GM23338 (cell line): Measurements from ENCODE around the gene ENTPD6. TPM values are rescaled to one million over a fixed set of nuclear protein-coding genes. Genes with fewer than 3 reads are reported as not detected.

Experiments used
- ATAC-seq: fragments of 200-7000 bp; cut with Tn5 transposase; 3 replicates; pipeline ENCODE4 v1.9.1; 2020
- DNase-seq: peaks from one replicate; pipeline ENCODE4 v3.0.0-alpha.2; 2015; ENCODE audit warnings: low spot score
- H2AFZ ChIP-seq: fragments of 200-600 bp; sonication (generic); 2 replicates; pipeline ENCODE4 v1.8.0; 2016; ENCODE audit warnings: antibody characterized with exemption, mild to moderate bottlenecking, moderate library complexity
- H3F3A ChIP-seq: fragments of 200-600 bp; sonication (generic); replicated peaks from 2 replicates; pipeline ENCODE4 v1.8.0; 2017; ENCODE audit warnings: antibody characterized with exemption, mixed run types, low read depth
- H3K27ac ChIP-seq: fragments of 200-600 bp; sonication (generic); 2 replicates; pipeline ENCODE4 v1.6.1; 2016; ENCODE audit warnings: low read depth
- H3K27me3 ChIP-seq: fragments of 200-600 bp; sonication (generic); 2 replicates; pipeline ENCODE4 v1.8.0; 2016; ENCODE audit warnings: mild to moderate bottlenecking, mixed run types, moderate library complexity; ENCODE audit not compliant: insufficient read depth
- H3K36me3 ChIP-seq: fragments of 200-600 bp; sonication (generic); 2 replicates; pipeline ENCODE4 v1.8.0; 2016; ENCODE audit warnings: mild to moderate bottlenecking; ENCODE audit not compliant: insufficient read depth
- H3K4me1 ChIP-seq: fragments of 200-600 bp; sonication (generic); 2 replicates; pipeline ENCODE4 v1.8.0; 2016; ENCODE audit warnings: mild to moderate bottlenecking, moderate library complexity; ENCODE audit not compliant: insufficient read depth
- H3K4me2 ChIP-seq: fragments of 200-600 bp; sonication (generic); 2 replicates; pipeline ENCODE4 v1.7.1; 2017; ENCODE audit warnings: mixed run types
- H3K4me3 ChIP-seq: fragments of 200-600 bp; sonication (generic); 2 replicates; pipeline ENCODE4 v1.6.1; 2016; ENCODE audit warnings: mixed run types
- H3K79me2 ChIP-seq: fragments of 200-600 bp; sonication (generic); replicated peaks from 2 replicates; pipeline ENCODE4 v1.8.0; 2017; ENCODE audit warnings: mild to moderate bottlenecking; ENCODE audit not compliant: insufficient read depth
- H3K9me2 ChIP-seq: fragments of 200-600 bp; sonication (generic); 2 replicates; pipeline ENCODE4 v1.8.0; 2017; ENCODE audit not compliant: insufficient read depth
- H4K20me1 ChIP-seq: fragments of 200-600 bp; sonication (generic); replicated peaks from 2 replicates; pipeline ENCODE4 v1.8.0; 2017; ENCODE audit warnings: mild to moderate bottlenecking; ENCODE audit not compliant: insufficient read depth
- H3K27ac Mint-ChIP-seq: 2 replicates; pipeline ENCODE4 v1.8.0; 2020; ENCODE audit warnings: inconsistent platforms, mild to moderate bottlenecking, moderate library complexity, mixed read lengths
- H3K27me3 Mint-ChIP-seq: 3 replicates; pipeline ENCODE4 v1.8.0; 2022; ENCODE audit warnings: low read depth, mild to moderate bottlenecking, moderate library complexity, mixed read lengths, inconsistent platforms; ENCODE audit not compliant: insufficient read depth, poor library complexity
- H3K36me3 Mint-ChIP-seq: 3 replicates; pipeline ENCODE4 v1.8.0; 2021; ENCODE audit warnings: low read depth, mild to moderate bottlenecking, inconsistent platforms, moderate library complexity, mixed read lengths
- H3K4me1 Mint-ChIP-seq: 3 replicates; pipeline ENCODE4 v1.8.0; 2020; ENCODE audit warnings: mild to moderate bottlenecking, inconsistent platforms, mixed read lengths
- H3K4me3 Mint-ChIP-seq: 3 replicates; pipeline ENCODE4 v1.8.0; 2021; ENCODE audit warnings: moderate library complexity, mild to moderate bottlenecking, inconsistent platforms, mixed read lengths
- H3K9me3 Mint-ChIP-seq: 3 replicates; pipeline ENCODE4 v1.8.0; 2020; ENCODE audit warnings: moderate library complexity, mild to moderate bottlenecking, inconsistent platforms, mixed read lengths
- EZH2 ChIP-seq: fragments of 200-600 bp; sonication (generic); IDR thresholded peaks from one replicate; pipeline ENCODE4 v1.8.0; 2017; ENCODE audit warnings: antibody characterized with exemption, mild to moderate bottlenecking, low read depth; ENCODE audit not compliant: unreplicated experiment
- NANOG ChIP-seq: IDR thresholded peaks from 2 replicates; pipeline ENCODE4 v1.6.1; 2016; ENCODE audit warnings: antibody characterized with exemption, borderline replicate concordance
- STAT1 ChIP-seq: IDR thresholded peaks from one replicate; pipeline ENCODE4 v1.6.1; 2016; ENCODE audit warnings: antibody characterized with exemption; ENCODE audit not compliant: unreplicated experiment
- ZNF114 ChIP-seq: fragments of 250-450 bp; sonication (Bioruptor Pico); IDR thresholded peaks from 2 replicates; pipeline ENCODE4 v1.5.0; 2020; ENCODE audit warnings: mild to moderate bottlenecking, moderate library complexity
- ZNF331 ChIP-seq: fragments of 250-450 bp; sonication (Bioruptor Pico); IDR thresholded peaks from 2 replicates; pipeline ENCODE4 v1.5.0; 2020; ENCODE audit warnings: low read depth, mild to moderate bottlenecking, moderate library complexity
- polyA plus RNA-seq: library from polyadenylated mRNA; unstranded; fragments of >200 nt; fragmentation: Nextera tagmentation; extraction: Ambion mirVana; gene quantifications from 2 replicates; pipeline ENCODE4 v1.2.1, GENCODE V29; 2016
- total RNA-seq: library from RNA; depleted of rRNA; stranded (reverse); fragments of >200 nt; shearing (Covaris generic); gene quantifications from 2 replicates; pipeline ENCODE4 v1.2.3, GENCODE V29; 2014
- TF ChIP-seq, protein P1 (sequence below): IDR thresholded peaks from one replicate; pipeline ENCODE4 v1.6.1; 2018; ENCODE audit warnings: antibody characterized with exemption; ENCODE audit not compliant: unreplicated experiment
- TF ChIP-seq, protein P2 (sequence below): fragments of 250-450 bp; sonication (Bioruptor Pico); IDR thresholded peaks from 2 replicates; pipeline ENCODE4 v1.5.0; 2020; ENCODE audit warnings: mild to moderate bottlenecking, moderate library complexity
- TF ChIP-seq, protein P3 (sequence below): IDR thresholded peaks from 2 replicates; pipeline ENCODE4 v1.6.1; 2016; ENCODE audit warnings: antibody characterized with exemption
- TF ChIP-seq, protein P4 (sequence below), 2 experiments: fragments of 200-600 bp in 1 of 2; sonication (generic) in 1 of 2; conservative IDR thresholded peaks; 2 replicates each; pipeline versions ENCODE4 v1.5.1 to v1.6.1; 2016 to 2017; ENCODE audit warnings: antibody characterized with exemption in 2 of 2, low read depth in 2 of 2, mild to moderate bottlenecking in 2 of 2, moderate library complexity in 1 of 2

The ENTPD6 gene
- total and polyA plus RNA-seq, 2 experiments from 2014 or later, result 19.3 to 45.9 TPM

DNA sequence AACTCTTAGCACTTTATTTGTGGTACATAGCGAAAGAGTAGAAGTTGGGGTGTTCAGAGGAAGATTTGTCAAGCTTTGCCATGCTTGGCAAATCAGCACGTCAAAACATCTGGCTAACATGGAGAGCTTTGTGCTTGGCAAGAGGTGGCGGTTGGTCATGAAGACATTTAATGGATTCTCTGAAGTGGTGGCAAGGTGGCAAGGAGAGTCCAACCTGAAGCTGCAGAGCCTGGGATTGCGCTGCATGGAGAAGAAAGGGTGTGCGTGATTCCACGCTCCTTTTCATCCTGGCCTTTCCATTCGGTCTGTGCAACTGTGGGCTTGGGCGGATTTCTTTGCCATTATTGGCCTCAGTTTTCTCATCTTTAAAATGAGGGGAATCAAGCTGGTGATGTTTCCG, 55.5 kb downstream of the ENTPD6 start:
- H3K36me3 Mint-ChIP-seq, result peaks cover 3% of the 10 kb centered on the region; the same call in 2 of the 3 replicates
- Histone ChIP-seq H3K9me2 (no peaks in the 10 kb centered on the region), H3K4me2 (no peak overlapping the region), H3K4me3 (no peak overlapping the region), H4K20me1 (peaks cover 35% of the 10 kb centered on the region), H3K27ac (no peak overlapping the region), H2AFZ (no peak overlapping the region), H3K79me2 (peaks cover 62% of the 10 kb centered on the region), H3K4me1 (peaks cover 16% of the 10 kb centered on the region), H3K27me3 (peaks cover 10% of the 10 kb centered on the region; the same call in 1 of the 2 replicates), H3K36me3 (no peaks in the 10 kb centered on the region), H3F3A (0 out of 2 replicates have a peak, but pooled peaks cover 7% of the 10 kb centered on the region)
- no peak overlapping the region for H3K27ac Mint-ChIP-seq
- H3K4me3 Mint-ChIP-seq, result no peak overlapping the region
- no peak for DNase-seq
- no peaks in the 10 kb centered on the region; the same call in 2 of the 3 replicates for H3K9me3 Mint-ChIP-seq
- H3K27me3 Mint-ChIP-seq, result peaks cover 12% of the 10 kb centered on the region
- TF ChIP-seq, protein P1, sequence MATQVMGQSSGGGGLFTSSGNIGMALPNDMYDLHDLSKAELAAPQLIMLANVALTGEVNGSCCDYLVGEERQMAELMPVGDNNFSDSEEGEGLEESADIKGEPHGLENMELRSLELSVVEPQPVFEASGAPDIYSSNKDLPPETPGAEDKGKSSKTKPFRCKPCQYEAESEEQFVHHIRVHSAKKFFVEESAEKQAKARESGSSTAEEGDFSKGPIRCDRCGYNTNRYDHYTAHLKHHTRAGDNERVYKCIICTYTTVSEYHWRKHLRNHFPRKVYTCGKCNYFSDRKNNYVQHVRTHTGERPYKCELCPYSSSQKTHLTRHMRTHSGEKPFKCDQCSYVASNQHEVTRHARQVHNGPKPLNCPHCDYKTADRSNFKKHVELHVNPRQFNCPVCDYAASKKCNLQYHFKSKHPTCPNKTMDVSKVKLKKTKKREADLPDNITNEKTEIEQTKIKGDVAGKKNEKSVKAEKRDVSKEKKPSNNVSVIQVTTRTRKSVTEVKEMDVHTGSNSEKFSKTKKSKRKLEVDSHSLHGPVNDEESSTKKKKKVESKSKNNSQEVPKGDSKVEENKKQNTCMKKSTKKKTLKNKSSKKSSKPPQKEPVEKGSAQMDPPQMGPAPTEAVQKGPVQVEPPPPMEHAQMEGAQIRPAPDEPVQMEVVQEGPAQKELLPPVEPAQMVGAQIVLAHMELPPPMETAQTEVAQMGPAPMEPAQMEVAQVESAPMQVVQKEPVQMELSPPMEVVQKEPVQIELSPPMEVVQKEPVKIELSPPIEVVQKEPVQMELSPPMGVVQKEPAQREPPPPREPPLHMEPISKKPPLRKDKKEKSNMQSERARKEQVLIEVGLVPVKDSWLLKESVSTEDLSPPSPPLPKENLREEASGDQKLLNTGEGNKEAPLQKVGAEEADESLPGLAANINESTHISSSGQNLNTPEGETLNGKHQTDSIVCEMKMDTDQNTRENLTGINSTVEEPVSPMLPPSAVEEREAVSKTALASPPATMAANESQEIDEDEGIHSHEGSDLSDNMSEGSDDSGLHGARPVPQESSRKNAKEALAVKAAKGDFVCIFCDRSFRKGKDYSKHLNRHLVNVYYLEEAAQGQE, result no peak
- TF ChIP-seq ZNF114 (CRISPR knock-in tag) (no peak), ZNF331 (CRISPR knock-in tag) (no peak), EZH2 (no peak), STAT1 (no peak), NANOG (no peak)
- TF ChIP-seq, protein P2, sequence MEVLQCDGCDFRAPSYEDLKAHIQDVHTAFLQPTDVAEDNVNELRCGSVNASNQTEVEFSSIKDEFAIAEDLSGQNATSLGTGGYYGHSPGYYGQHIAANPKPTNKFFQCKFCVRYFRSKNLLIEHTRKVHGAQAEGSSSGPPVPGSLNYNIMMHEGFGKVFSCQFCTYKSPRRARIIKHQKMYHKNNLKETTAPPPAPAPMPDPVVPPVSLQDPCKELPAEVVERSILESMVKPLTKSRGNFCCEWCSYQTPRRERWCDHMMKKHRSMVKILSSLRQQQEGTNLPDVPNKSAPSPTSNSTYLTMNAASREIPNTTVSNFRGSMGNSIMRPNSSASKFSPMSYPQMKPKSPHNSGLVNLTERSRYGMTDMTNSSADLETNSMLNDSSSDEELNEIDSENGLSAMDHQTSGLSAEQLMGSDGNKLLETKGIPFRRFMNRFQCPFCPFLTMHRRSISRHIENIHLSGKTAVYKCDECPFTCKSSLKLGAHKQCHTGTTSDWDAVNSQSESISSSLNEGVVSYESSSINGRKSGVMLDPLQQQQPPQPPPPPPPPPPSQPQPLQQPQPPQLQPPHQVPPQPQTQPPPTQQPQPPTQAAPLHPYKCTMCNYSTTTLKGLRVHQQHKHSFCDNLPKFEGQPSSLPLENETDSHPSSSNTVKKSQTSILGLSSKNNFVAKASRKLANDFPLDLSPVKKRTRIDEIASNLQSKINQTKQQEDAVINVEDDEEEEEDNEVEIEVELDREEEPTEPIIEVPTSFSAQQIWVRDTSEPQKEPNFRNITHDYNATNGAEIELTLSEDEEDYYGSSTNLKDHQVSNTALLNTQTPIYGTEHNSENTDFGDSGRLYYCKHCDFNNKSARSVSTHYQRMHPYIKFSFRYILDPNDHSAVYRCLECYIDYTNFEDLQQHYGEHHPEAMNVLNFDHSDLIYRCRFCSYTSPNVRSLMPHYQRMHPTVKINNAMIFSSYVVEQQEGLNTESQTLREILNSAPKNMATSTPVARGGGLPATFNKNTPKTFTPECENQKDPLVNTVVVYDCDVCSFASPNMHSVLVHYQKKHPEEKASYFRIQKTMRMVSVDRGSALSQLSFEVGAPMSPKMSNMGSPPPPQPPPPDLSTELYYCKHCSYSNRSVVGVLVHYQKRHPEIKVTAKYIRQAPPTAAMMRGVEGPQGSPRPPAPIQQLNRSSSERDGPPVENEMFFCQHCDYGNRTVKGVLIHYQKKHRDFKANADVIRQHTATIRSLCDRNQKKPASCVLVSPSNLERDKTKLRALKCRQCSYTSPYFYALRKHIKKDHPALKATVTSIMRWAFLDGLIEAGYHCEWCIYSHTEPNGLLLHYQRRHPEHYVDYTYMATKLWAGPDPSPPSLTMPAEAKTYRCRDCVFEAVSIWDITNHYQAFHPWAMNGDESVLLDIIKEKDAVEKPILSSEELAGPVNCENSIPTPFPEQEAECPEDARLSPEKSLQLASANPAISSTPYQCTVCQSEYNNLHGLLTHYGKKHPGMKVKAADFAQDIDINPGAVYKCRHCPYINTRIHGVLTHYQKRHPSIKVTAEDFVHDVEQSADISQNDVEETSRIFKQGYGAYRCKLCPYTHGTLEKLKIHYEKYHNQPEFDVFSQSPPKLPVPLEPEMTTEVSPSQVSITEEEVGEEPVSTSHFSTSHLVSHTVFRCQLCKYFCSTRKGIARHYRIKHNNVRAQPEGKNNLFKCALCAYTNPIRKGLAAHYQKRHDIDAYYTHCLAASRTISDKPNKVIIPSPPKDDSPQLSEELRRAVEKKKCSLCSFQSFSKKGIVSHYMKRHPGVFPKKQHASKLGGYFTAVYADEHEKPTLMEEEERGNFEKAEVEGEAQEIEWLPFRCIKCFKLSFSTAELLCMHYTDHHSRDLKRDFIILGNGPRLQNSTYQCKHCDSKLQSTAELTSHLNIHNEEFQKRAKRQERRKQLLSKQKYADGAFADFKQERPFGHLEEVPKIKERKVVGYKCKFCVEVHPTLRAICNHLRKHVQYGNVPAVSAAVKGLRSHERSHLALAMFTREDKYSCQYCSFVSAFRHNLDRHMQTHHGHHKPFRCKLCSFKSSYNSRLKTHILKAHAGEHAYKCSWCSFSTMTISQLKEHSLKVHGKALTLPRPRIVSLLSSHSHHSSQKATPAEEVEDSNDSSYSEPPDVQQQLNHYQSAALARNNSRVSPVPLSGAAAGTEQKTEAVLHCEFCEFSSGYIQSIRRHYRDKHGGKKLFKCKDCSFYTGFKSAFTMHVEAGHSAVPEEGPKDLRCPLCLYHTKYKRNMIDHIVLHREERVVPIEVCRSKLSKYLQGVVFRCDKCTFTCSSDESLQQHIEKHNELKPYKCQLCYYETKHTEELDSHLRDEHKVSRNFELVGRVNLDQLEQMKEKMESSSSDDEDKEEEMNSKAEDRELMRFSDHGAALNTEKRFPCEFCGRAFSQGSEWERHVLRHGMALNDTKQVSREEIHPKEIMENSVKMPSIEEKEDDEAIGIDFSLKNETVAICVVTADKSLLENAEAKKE (CRISPR knock-in tag), result no peak
- TF ChIP-seq, protein P3, sequence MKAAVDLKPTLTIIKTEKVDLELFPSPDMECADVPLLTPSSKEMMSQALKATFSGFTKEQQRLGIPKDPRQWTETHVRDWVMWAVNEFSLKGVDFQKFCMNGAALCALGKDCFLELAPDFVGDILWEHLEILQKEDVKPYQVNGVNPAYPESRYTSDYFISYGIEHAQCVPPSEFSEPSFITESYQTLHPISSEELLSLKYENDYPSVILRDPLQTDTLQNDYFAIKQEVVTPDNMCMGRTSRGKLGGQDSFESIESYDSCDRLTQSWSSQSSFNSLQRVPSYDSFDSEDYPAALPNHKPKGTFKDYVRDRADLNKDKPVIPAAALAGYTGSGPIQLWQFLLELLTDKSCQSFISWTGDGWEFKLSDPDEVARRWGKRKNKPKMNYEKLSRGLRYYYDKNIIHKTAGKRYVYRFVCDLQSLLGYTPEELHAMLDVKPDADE, result no peak
- TF ChIP-seq, protein P4, sequence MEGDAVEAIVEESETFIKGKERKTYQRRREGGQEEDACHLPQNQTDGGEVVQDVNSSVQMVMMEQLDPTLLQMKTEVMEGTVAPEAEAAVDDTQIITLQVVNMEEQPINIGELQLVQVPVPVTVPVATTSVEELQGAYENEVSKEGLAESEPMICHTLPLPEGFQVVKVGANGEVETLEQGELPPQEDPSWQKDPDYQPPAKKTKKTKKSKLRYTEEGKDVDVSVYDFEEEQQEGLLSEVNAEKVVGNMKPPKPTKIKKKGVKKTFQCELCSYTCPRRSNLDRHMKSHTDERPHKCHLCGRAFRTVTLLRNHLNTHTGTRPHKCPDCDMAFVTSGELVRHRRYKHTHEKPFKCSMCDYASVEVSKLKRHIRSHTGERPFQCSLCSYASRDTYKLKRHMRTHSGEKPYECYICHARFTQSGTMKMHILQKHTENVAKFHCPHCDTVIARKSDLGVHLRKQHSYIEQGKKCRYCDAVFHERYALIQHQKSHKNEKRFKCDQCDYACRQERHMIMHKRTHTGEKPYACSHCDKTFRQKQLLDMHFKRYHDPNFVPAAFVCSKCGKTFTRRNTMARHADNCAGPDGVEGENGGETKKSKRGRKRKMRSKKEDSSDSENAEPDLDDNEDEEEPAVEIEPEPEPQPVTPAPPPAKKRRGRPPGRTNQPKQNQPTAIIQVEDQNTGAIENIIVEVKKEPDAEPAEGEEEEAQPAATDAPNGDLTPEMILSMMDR (conservative IDR thresholded peaks at IDR 0.05; ENCODE audit: low read depth in 2 of 2), result no peak
- no peak for ATAC-seq
- H3K4me1 Mint-ChIP-seq, result peaks cover 40% of the 10 kb centered on the region
